HG03175 (cell line): ENCODE results near the gene RALGDS.
"Not testable (repeated sequence)": the region's sequence is repeated elsewhere in the genome, so short reads cannot be mapped to it uniquely, and the experiment has no call there.

Source experiments
- ATAC-seq: cut with Tn5 transposase; IDR thresholded peaks from one replicate; pipeline ENCODE4 v1.9.1; 2021; ENCODE audit warnings: mild to moderate bottlenecking, moderate library complexity; ENCODE audit not compliant: unreplicated experiment

RALGDS gene

DNA sequence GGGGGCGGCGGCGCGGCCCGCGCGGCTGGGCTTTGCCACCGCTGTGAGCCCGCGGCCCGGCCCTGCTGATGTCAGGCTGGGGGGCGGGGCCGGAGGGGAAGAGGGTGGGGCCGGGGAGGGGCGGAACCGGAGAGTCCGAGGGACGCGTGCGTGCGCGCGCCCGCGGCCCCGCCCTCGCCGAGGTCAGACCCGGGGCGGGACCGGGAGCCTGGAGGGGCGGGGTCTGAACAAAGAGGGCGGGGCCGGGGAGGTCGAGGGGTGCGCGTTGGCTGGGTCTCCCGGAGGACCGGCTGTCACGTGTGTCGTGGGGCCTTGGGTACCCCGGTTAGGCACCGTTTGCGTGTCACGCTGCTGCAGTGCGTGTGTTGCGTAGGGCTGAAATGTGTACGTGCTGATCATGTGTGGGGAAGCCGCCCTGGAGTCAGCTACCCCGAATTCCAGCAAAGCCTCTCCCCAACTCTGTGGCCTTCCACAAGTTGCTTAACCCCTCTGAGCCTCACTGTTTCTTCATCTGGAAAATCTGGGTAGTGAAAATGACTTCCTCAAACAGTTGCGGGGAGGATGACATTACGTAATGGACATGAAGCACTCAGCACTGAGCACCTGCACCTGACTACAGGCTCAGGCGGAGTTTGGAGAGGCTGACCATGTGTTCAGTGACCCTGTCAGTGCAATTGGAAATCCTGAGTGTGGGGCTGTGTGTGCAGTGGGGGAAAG lies at the start of gene RALGDS:
Gene RALGDS, minus strand, starts transcription at position 43 of the 717 bp plus-strand sequence. CDS start 86 bp downstream, outside the sequence.
- peak; percentile 63 for ATAC-seq

DNA sequence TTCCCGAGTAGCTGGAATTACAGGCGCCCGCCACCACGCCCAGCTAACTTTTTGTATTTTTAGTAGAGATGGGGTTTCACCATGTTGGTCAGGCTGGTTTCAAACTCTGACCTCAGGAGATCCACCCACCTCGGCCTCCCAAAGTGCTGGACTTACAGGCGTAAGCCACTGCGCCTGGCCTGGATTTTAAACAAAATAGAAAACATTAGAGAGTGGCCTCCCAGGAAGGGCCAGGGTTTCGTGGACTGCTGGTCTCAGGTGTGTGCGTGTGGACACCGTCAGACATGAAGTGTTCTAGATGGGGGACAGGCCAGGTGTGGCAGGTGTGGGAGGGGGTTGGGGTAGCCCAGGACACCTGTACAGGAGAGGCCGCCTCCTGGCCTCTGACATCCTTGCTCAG lies 49.7 kb upstream of the RALGDS start:
- ATAC-seq = no peak

- ATAC-seq = not testable (repeated sequence)
Observed at GRCh38 chr9:133169687-133170086, 48.6 kb upstream of the RALGDS start.

DNA sequence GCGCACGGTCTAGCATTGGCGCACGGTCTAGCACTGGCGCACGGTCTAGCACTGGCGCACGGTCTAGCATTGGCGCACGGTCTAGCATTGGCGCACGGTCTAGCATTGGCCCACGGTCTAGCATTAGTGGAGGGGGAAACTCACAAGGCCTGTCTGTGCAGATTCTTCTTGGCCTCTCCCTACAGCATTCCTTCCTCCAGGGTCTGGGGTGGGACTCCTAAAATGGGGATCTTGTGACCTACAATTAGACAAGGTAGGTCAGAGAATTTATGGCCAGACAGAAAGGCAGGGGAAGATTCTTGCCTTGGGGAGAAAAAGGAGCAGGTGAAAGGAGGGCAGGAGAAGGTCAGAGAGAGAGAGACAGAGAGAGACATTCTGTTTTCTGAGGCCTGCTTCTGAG lies 48.1 kb upstream of the RALGDS start:
- no peak for ATAC-seq

DNA sequence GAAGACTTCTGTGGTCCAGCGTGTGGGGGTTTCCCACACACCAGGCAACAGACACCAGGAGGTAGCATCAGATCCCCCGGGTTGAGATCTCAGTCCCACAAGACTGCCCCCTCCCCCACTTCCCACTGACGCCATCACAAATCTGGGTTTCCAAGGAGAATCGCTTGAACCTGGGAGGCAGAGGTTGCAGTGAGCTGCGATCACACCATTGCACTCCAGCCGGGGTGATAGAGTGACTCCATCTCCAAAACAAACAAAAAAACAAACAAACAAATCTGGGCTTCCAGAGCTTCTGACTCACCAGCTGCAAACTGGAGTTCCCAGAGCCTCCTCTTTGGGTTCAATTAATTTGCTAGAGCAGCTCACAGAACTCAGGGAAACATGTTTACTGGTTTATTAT lies 47.4 kb upstream of the RALGDS start:
- ATAC-seq = no peak

DNA sequence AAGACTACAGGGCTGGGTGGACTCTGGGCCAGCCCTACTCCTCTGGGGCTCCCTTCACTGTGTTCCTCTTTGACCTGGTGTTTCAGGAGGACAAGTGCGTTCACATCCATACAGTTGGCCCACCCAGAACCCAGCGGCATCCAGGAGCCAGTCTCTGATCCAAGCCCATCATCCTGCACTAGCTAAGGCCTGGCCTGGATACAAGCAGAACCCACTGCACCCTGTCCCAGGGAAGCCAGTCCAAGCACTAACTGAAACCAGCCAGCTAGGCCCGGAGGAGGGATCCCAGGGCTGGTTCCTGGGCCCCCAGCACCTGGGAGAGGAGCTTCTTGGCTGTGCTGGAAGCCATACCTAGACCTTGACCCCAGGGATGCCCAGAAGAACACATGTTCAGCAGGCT lies 46.7 kb upstream of the RALGDS start:
- no peak for ATAC-seq

DNA sequence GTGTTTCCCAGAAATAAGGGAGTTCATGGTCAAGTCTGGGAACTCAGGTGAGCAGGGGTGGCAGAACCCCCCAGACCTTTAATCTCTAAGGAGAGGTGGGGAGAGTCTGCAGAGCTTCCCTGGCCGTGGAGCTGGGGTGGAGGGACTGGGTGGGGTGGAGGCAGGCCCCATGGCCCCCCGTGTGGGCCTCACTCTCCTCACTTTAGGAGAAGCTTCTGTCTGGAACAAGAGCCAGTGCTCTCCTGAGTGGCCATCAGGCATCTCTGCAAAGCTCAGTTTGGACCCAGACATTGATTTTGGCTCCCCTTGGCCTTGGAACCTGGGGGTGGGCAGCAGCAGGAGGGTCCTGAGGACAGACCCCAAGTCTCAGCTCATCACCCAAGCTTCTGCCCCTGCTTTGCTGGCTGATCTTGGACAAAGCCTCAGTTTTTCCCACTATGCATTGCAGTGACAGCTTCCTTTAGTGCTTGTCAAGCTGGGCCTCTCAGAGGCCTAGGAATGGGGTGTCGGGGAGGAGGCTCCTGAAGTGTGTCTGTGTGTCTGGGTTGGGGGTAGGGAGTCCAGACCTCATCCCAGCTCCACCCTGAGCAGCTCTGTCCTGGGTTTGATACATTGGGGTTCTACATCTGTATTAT lies 46.2 kb upstream of the RALGDS start:
- no peak for ATAC-seq

DNA sequence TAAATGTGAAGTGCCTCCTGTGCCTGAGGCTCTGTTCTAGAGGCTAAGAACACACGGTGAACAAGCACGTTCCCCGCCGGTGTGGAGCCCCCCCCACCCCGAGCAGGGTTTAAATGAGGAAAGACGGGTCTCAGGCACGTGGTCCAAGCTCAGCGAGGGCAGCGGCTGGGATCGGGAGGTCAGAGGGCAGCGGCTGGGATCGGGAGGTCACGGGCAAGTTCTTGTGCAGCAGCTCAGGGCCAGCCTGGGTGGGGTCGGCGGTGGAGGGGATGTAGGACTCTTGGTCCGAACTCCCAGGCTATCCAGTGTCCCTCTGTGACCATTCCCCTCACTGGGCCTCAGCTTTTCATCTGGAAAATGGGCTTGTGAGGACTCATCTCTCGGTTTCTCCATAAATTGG lies 45.4 kb upstream of the RALGDS start:
- ATAC-seq = no peak

GRCh38 chr9:133165452-133165730 lies 44.4 kb upstream of the RALGDS start:
- ATAC-seq = no peak

GRCh38 chr9:133164191-133164590 lies 43.2 kb upstream of the RALGDS start:
- ATAC-seq = no peak

GRCh38 chr9:133163504-133164172 lies 42.6 kb upstream of the RALGDS start, which contains the start of gene GBGT1:
Gene GBGT1, minus strand, starts transcription at chr9:133163914. Its CDS starts 1,502 bp downstream, at chr9:133162412.
- no peak for ATAC-seq

DNA sequence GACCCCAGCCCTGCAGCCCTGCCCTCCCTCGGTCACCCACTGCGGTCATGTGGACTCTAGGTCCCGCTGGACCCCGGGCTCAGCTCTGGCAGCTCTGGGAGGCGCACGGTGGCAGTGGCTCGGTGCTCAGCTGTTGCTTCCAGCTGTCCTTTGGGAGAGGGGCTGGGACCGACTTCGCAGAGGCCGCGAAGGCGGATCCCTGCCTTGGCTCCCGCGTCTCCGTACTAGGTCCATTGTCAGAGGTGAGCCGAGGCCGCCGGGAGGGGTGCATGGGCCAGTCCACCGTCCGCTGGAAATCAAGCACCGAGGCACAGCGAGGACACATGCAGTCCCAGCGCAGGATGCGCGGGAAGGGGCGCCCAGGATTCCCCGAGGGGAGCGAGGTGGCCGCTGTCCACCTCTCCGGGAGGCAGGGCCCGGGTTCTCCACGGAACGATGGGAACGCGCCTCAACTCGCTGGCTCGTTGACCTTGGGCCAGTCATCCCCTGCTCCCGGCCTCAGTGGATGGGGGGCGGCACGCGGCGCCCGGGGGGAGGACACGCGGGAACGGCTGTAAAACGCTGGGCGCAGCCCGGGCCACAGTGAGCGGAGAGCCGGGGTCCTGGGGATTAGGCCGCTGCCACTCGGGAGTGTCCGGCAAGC lies 41.9 kb upstream of the RALGDS start:
- ATAC-seq = no peak

DNA sequence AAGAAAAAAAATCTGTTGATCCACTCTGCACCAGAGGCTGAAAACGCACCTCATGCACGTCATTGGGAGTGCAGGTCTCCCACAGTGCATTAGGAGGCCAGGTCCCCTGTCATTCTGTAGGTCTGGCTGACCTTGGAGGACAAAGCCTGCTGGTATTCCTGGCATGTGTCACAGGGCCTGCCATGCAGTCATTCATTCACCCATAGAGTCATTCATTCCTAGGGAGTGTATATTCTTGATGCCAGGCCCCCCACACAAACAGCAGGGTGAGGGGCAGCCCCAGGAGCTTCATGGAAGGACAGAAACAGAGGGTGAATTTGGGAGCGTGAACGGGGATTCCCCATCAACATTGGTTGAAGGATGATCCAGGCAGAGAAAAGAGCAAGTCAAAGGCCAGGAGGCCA lies 40.5 kb upstream of the RALGDS start:
- no peak for ATAC-seq

- no peak for ATAC-seq
Observed at GRCh38 chr9:133160742-133161546, 39.9 kb upstream of the RALGDS start.

- no peak for ATAC-seq
Observed at GRCh38 chr9:133158695-133159094, 37.7 kb upstream of the RALGDS start.

GRCh38 chr9:133155156-133155555 lies 34.1 kb upstream of the RALGDS start:
- no peak for ATAC-seq

- ATAC-seq = no peak
Observed at GRCh38 chr9:133154097-133154989, 33.3 kb upstream of the RALGDS start.

DNA sequence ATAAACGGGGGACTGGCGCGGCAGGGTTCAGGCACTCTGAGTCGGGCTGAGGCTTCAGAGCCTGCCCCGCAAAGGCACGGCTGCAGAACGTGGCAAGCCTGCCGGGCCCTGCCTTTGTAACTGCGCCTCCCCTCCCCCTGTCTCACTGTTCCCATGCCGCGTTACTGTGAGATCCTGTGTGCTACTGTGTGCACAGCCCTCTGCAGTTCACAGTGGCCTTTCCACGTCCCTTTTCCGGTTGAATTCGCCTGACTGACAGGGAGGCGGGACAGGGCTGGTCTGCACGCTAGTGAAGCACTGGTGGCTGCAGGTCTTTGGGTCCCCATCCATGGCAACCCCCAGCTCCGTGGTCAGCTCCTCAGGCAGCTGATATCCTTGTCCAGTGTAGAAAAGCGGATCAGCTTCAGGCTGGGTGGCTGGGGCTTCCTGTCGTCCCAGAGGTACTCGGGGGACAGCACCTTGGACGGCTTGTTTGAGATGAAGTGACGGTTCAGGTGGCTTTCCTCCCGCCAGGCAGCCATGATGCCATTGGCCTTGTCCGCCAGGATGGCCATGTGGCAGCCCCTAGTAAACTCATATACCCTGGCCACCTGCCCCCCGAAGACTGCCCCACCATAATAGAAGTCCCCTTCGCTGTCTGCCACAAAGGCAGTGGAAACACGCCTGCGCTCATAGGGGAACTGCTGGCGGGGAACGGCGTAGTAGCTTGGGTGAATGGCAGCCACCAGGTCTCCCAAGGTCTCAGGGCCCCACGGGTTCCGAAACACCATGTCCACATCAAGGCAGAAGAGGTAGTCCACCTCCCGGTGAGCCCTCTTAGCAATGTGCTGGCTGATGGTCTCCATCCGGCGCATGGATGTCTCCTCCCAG lies 32.4 kb upstream of the RALGDS start:
- no peak for ATAC-seq
